ENCODE measurements around the gene ATP11A. TPM values are rescaled to one million over a fixed set of nuclear protein-coding genes. Genes with fewer than 3 reads are reported as not detected.
A peak's percentile ranks its signal among the peaks of the same experiment; 100 is the strongest.

ATP11A gene
- total RNA-seq, 1 donor from 2014 or later = 377 TPM

DNA sequence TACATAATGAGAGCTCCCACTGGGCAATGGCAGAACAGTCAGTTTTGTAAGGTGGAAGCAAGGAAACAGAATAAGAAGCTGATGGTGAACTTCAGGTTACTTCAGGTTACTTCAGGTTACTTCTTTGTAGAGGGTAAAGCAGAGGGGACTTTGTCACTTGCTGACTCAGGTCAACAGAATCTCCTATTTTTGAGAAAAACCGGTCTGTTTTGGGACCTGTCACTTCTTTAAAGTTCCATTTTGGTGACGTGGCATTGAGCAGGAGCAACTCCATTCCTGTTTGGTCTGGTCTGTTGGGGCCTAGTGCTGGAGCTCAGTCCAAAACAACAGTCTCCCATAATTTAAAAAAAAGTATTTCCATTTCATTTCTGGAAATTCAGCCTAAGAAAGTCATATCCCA, 29.7 kb downstream of the ATP11A start:
- no peak overlapping the region for H3K27ac ChIP-seq
- DNase-seq (no peak), ATAC-seq (no peak)
- TF ChIP-seq, protein P1, sequence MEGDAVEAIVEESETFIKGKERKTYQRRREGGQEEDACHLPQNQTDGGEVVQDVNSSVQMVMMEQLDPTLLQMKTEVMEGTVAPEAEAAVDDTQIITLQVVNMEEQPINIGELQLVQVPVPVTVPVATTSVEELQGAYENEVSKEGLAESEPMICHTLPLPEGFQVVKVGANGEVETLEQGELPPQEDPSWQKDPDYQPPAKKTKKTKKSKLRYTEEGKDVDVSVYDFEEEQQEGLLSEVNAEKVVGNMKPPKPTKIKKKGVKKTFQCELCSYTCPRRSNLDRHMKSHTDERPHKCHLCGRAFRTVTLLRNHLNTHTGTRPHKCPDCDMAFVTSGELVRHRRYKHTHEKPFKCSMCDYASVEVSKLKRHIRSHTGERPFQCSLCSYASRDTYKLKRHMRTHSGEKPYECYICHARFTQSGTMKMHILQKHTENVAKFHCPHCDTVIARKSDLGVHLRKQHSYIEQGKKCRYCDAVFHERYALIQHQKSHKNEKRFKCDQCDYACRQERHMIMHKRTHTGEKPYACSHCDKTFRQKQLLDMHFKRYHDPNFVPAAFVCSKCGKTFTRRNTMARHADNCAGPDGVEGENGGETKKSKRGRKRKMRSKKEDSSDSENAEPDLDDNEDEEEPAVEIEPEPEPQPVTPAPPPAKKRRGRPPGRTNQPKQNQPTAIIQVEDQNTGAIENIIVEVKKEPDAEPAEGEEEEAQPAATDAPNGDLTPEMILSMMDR (IDR thresholded peaks at IDR 0.05) = no peak
- H3K27me3 ChIP-seq = no peaks in the 10 kb centered on the region
- H3K4me1 ChIP-seq = peaks cover 52% of the 10 kb centered on the region
- no peaks in the 10 kb centered on the region for H3K9me3 ChIP-seq
- no peak overlapping the region for H3K4me3 ChIP-seq
- intact Hi-C loops (cut with DNase I) = no loop called here
- no peaks in the 10 kb centered on the region for H3K36me3 ChIP-seq

- Histone ChIP-seq H3K9me3 (no peaks in the 10 kb centered on the region), H3K27ac (no peak overlapping the region), H3K36me3 (no peaks in the 10 kb centered on the region), H3K4me3 (no peak overlapping the region), H3K4me1 (peaks cover 58% of the 10 kb centered on the region), H3K27me3 (no peaks in the 10 kb centered on the region)
- ATAC-seq = no peak
- intact Hi-C loops (cut with DNase I) = no loop called here
- peak; percentile 40 for DNase-seq
- TF ChIP-seq, protein P1 (IDR thresholded peaks at IDR 0.05) = no peak
Observed at GRCh38 chr13:112720251-112720650, 30.4 kb downstream of the ATP11A start.

DNA sequence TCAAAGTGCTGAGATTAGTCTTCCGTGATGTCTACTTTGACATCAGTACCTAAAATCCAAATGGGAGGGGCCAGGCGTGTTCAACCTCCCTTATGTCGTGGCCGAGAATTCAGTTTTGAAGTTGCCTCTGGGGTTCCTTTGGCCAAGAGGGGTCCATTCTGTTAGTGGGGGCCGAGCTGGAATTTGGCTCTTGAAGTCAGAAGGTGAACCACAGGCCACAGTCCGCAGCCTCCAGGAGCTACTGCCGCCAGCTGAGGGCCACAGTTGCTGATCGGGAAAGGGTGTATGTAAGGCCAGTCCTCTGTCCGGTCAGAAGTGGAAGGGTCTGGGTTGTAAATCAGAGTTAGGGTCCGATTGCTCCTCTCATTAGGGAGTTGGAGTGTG, 31.0 kb downstream of the ATP11A start:
- ATAC-seq = no peak
- Histone ChIP-seq H3K36me3 (no peaks in the 10 kb centered on the region), H3K27ac (peak overlapping the region; percentile 61), H3K9me3 (no peaks in the 10 kb centered on the region), H3K27me3 (no peaks in the 10 kb centered on the region), H3K4me1 (peaks cover 61% of the 10 kb centered on the region), H3K4me3 (no peak overlapping the region)
- peak; percentile 48 for DNase-seq
- intact Hi-C loops (cut with DNase I) = no loop called here
- TF ChIP-seq, protein P1 (IDR thresholded peaks at IDR 0.05) = no peak

- Histone ChIP-seq H3K27me3 (no peaks in the 10 kb centered on the region), H3K36me3 (no peaks in the 10 kb centered on the region), H3K27ac (peak overlapping the region; percentile 61), H3K4me3 (no peak overlapping the region), H3K9me3 (no peaks in the 10 kb centered on the region), H3K4me1 (peaks cover 61% of the 10 kb centered on the region)
- TF ChIP-seq, protein P1 (IDR thresholded peaks at IDR 0.05) = no peak
- intact Hi-C loops (cut with DNase I) = no loop called here
- ATAC-seq (no peak), DNase-seq (peak; percentile 64)
Observed at GRCh38 chr13:112721198-112722104, 31.6 kb downstream of the ATP11A start.

DNA sequence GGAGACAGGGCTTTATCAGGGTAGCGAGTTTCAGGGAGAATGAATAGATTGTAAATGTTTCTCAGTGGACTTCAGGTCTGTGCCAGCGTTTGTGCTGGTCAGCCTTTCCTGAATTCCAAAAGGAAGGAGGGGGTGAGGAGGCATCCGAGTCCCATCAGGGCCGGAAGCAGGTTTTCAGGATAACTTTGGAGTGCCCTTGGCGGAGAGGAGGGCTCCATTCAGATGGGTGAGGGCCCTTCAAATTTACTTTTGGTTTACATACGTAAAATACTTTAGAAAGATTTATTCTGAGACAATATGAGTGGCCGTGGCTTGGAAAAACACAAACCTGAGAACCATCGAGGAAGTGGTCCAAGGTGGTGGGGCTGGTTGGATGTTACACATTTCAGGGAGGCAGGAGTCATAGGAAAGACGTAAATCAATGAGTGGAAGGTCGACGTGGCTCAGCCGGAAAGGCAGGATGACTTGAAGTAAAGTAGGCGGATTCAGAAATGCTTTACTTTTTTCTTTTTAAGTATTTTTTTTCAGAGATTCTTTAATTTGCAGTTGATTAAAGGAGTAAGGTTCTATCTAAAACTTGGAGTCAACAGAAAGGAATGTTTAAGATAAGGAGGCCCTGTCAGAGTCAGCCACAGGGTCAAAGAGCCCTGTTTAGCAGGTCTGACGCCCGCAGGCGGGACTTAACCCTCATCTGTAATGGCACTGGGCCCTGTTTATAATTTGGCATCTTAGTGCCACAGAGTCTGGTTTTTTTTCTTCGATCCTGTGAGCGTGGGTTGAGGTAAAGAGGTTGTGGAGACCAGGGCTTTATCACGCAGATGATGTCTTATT, 32.8 kb downstream of the ATP11A start:
- ATAC-seq = peak; percentile 75
- Histone ChIP-seq H3K4me1 (peaks cover 69% of the 10 kb centered on the region), H3K9me3 (no peaks in the 10 kb centered on the region), H3K27me3 (no peaks in the 10 kb centered on the region), H3K36me3 (no peaks in the 10 kb centered on the region), H3K4me3 (no peak overlapping the region), H3K27ac (peak overlapping the region; percentile 61)
- intact Hi-C loops (cut with DNase I) = no loop called here
- peak; percentile 81 for DNase-seq
- TF ChIP-seq, protein P1 (IDR thresholded peaks at IDR 0.05) = no peak

Measured in upper lobe of right lung (tissue), 1 donor.